Ishikawa (cell line): ENCODE data around the gene GRIN1.

ENCODE experiments used
- CEBPB ChIP-seq: IDR thresholded peaks from 2 replicates; pipeline ENCODE4 v1.6.1; 2012
- CREB1 ChIP-seq: IDR thresholded peaks from 2 replicates; pipeline ENCODE4 v1.6.1; 2012; ENCODE audit warnings: low read depth
- EGR1 ChIP-seq: IDR thresholded peaks from 2 replicates; pipeline ENCODE4 v1.6.1; 2012
- EP300 ChIP-seq: IDR thresholded peaks from 2 replicates; pipeline ENCODE4 v1.6.1; 2012; ENCODE audit warnings: borderline replicate concordance
- FOXM1 ChIP-seq: IDR thresholded peaks from 2 replicates; pipeline ENCODE4 v1.6.1; 2012; ENCODE audit warnings: low read depth, borderline replicate concordance
- MAX ChIP-seq: IDR thresholded peaks from 2 replicates; pipeline ENCODE4 v1.6.1; 2012
- NFIC ChIP-seq: IDR thresholded peaks from 2 replicates; pipeline ENCODE4 v1.6.1; 2012
- RAD21 ChIP-seq: IDR thresholded peaks from 2 replicates; pipeline ENCODE4 v1.6.1; 2012; ENCODE audit warnings: low read depth
- REST ChIP-seq: IDR thresholded peaks from 2 replicates; pipeline ENCODE4 v1.6.1; 2012; ENCODE audit warnings: low read depth, mild to moderate bottlenecking
- TAF1 ChIP-seq: IDR thresholded peaks from 2 replicates; pipeline ENCODE4 v1.6.1; 2012; ENCODE audit warnings: low read depth, mild to moderate bottlenecking
- TCF12 ChIP-seq: IDR thresholded peaks from 2 replicates; pipeline ENCODE4 v1.6.1; 2012; ENCODE audit warnings: low read depth
- TEAD4 ChIP-seq: IDR thresholded peaks from 2 replicates; pipeline ENCODE4 v1.6.1; 2012
- USF1 ChIP-seq: IDR thresholded peaks from 2 replicates; pipeline ENCODE4 v1.6.1; 2012
- YY1 ChIP-seq: IDR thresholded peaks from 2 replicates; pipeline ENCODE4 v1.6.1; 2012; ENCODE audit warnings: low read depth
- ZBTB7A ChIP-seq: IDR thresholded peaks from 2 replicates; pipeline ENCODE4 v1.6.1; 2012; ENCODE audit warnings: low read depth

The GRIN1 gene

GRCh38 chr9:137099231-137099630 lies 39.7 kb upstream of the GRIN1 start:
- TF ChIP-seq FOXM1: no peak
- TF ChIP-seq MAX: no peak
- no peak for TF ChIP-seq REST
- TF ChIP-seq EP300: no peak
- no peak for TF ChIP-seq TCF12
- TF ChIP-seq ZBTB7A: no peak
- no peak for TF ChIP-seq YY1
- no peak for TF ChIP-seq RAD21
- no peak for TF ChIP-seq NFIC
- TF ChIP-seq TAF1: no peak
- TF ChIP-seq USF1: no peak
- no peak for TF ChIP-seq EGR1

GRCh38 chr9:137103206-137103999 lies 35.6 kb upstream of the GRIN1 start:
- TF ChIP-seq YY1: no peak
- TF ChIP-seq EGR1: no peak
- TF ChIP-seq EP300: no peak
- no peak for TF ChIP-seq RAD21
- no peak for TF ChIP-seq ZBTB7A
- no peak for TF ChIP-seq TAF1
- TF ChIP-seq TCF12: no peak
- no peak for TF ChIP-seq CREB1
- no peak for TF ChIP-seq REST
- no peak for TF ChIP-seq USF1
- no peak for TF ChIP-seq TEAD4
- no peak for TF ChIP-seq FOXM1
- no peak for TF ChIP-seq CEBPB
- TF ChIP-seq NFIC: no peak
- no peak for TF ChIP-seq MAX

GRCh38 chr9:137105814-137106661 lies 32.9 kb upstream of the GRIN1 start:
- TF ChIP-seq EGR1 (no peak), CEBPB (no peak), ZBTB7A (no peak), RAD21 (no peak), FOXM1 (no peak), TAF1 (no peak)

- TF ChIP-seq CREB1 (no peak), TAF1 (no peak), FOXM1 (no peak), TCF12 (no peak), MAX (no peak), TEAD4 (no peak), EGR1 (no peak)
Measured at GRCh38 chr9:137106662-137107250, 32.2 kb upstream of the GRIN1 start.

- TF ChIP-seq NFIC (no peak), FOXM1 (no peak), USF1 (no peak)
Measured at GRCh38 chr9:137107312-137107921, 31.5 kb upstream of the GRIN1 start.
